ENCODE measurements around the gene DCHS1.

The DCHS1 gene

GRCh38 chr11:6646918-6647679, 8.5 kb downstream of the DCHS1 start:
- DNase-seq, result no peak

- no peak for DNase-seq
Observed at GRCh38 chr11:6646576-6646917, 9.1 kb downstream of the DCHS1 start.

- DNase-seq, result no peak
Observed at GRCh38 chr11:6646071-6646470, 9.5 kb downstream of the DCHS1 start.

- DNase-seq, result no peak
Observed at GRCh38 chr11:6642957-6643356, 12.7 kb downstream of the DCHS1 start.

- DNase-seq, result no peak
Observed at GRCh38 chr11:6640985-6641701, 14.5 kb downstream of the DCHS1 start.

- no peak for DNase-seq
Observed at GRCh38 chr11:6640036-6640984, 15.3 kb downstream of the DCHS1 start.

- DNase-seq, result no peak
Observed at GRCh38 chr11:6638429-6638828, 17.2 kb downstream of the DCHS1 start.

GRCh38 chr11:6637871-6638270, 17.7 kb downstream of the DCHS1 start:
- no peak for DNase-seq

GRCh38 chr11:6636480-6636879, 19.1 kb downstream of the DCHS1 start:
- no peak for DNase-seq

- DNase-seq, result no peak
Observed at GRCh38 chr11:6635082-6635932, 20.3 kb downstream of the DCHS1 start.

- DNase-seq, result no peak
Observed at GRCh38 chr11:6634534-6634933, 21.1 kb downstream of the DCHS1 start.

- DNase-seq, result no peak
Observed at GRCh38 chr11:6633422-6634408, 21.9 kb downstream of the DCHS1 start.

- no peak for DNase-seq
Observed at GRCh38 chr11:6632116-6633073, 23.2 kb downstream of the DCHS1 start.

- no peak for DNase-seq
Observed at GRCh38 chr11:6631361-6631890, 24.2 kb downstream of the DCHS1 start.

GRCh38 chr11:6630632-6631291, 24.8 kb downstream of the DCHS1 start:
- no peak for DNase-seq

- DNase-seq, result no peak
Observed at GRCh38 chr11:6629892-6630631, 25.5 kb downstream of the DCHS1 start.

GRCh38 chr11:6629573-6629891, 26.1 kb downstream of the DCHS1 start:
- no peak for DNase-seq

GRCh38 chr11:6628526-6628925, 27.1 kb downstream of the DCHS1 start:
- DNase-seq, result no peak
